ENCODE data around the gene TMEM200C.

GRCh38 chr18:5842653-5843052 lies 52.7 kb downstream of the TMEM200C start:
- no peak for TF ChIP-seq POLR2A (IDR thresholded peaks at IDR 0.05)
- TF ChIP-seq, protein P1, sequence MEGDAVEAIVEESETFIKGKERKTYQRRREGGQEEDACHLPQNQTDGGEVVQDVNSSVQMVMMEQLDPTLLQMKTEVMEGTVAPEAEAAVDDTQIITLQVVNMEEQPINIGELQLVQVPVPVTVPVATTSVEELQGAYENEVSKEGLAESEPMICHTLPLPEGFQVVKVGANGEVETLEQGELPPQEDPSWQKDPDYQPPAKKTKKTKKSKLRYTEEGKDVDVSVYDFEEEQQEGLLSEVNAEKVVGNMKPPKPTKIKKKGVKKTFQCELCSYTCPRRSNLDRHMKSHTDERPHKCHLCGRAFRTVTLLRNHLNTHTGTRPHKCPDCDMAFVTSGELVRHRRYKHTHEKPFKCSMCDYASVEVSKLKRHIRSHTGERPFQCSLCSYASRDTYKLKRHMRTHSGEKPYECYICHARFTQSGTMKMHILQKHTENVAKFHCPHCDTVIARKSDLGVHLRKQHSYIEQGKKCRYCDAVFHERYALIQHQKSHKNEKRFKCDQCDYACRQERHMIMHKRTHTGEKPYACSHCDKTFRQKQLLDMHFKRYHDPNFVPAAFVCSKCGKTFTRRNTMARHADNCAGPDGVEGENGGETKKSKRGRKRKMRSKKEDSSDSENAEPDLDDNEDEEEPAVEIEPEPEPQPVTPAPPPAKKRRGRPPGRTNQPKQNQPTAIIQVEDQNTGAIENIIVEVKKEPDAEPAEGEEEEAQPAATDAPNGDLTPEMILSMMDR (IDR thresholded peaks at IDR 0.05): no peak
